HCT116 (cell line): Measurements from ENCODE around the gene ARMC2. TPM values are rescaled to one million over a fixed set of nuclear protein-coding genes. Genes with fewer than 3 reads are reported as not detected.

Experiments used
- ATAC-seq: fragments of 200-7000 bp; cut with Tn5 transposase; 2 replicates; pipeline ENCODE4 v1.9.1; 2020; ENCODE audit warnings: mild to moderate bottlenecking, moderate library complexity
- BruUV-seq: library from RNA; stranded (reverse); fragments of 400-500 nt; replicated peaks from 2 replicates; lab custom pipeline; 2021; lab: Mats Ljungman, UMichigan
- CTCF ChIA-PET: fragments of 300-600 bp; sonication (Branson Sonifier 250); formaldehyde crosslinking; loops from one replicate; lab custom pipeline; 2021; ENCODE audit warnings: antibody characterized with exemption; lab: Charles Lee
- POLR2A ChIA-PET: fragments of 300-600, 350-600 bp; sonication (Branson Sonifier 250); formaldehyde crosslinking; loops from one replicate; lab custom pipeline; 2021; ENCODE audit warnings: antibody characterized with exemption; lab: Charles Lee
- RAD21 ChIA-PET, 2 experiments: fragments of 300-600 bp; sonication (Branson Sonifier 250); formaldehyde crosslinking; loops; one replicate each; lab custom pipeline; 2023; ENCODE audit warnings: low total read pairs in 2 of 2; ENCODE audit not compliant: uncharacterized antibody in 2 of 2, unreplicated experiment in 2 of 2, low non-redundant PET in 1 of 2; lab: Charles Lee
- DNase-seq: peaks from one replicate; pipeline ENCODE4 v3.0.0-alpha.2; 2010; ENCODE audit warnings: low read depth, low spot score
- H2AFZ ChIP-seq: fragments of 200-600 bp; shearing (Covaris generic), sonication (generic); 2 replicates; pipeline ENCODE4 v1.6.1; 2017; ENCODE audit warnings: low read depth, mixed run types, mixed read lengths, antibody characterized with exemption, low read length; ENCODE audit not compliant: poor library complexity, severe bottlenecking
- H3K27ac ChIP-seq: 2 replicates; pipeline ENCODE4 v1.5.1; 2012; ENCODE audit warnings: low read depth, low read length
- H3K27me3 ChIP-seq: fragments of 200-600 bp; sonication (generic); 2 replicates; pipeline ENCODE4 v1.6.1; 2016; ENCODE audit warnings: mixed run types, low read length, mixed read lengths; ENCODE audit not compliant: insufficient read depth
- H3K36me3 ChIP-seq, 2 experiments: fragments of 200-500 bp in 1 of 2; fragments of 200-600 bp in 1 of 2; sonication (Bioruptor generic) in 1 of 2; sonication (generic) in 1 of 2; 2 replicates each; pipeline versions ENCODE4 v1.5.1 to v1.6.1; 2014 to 2016; ENCODE audit warnings: low read length in 2 of 2, inconsistent platforms in 1 of 2, mixed read lengths in 1 of 2, mixed run types in 1 of 2; ENCODE audit not compliant: insufficient read depth in 2 of 2, control insufficient read depth in 1 of 2
- H3K4me1 ChIP-seq, 2 experiments: fragments of 200-600 bp in 1 of 2; sonication (generic) in 1 of 2; 2 replicates each; pipeline versions ENCODE4 v1.5.1 to v1.6.1; 2012 to 2017; ENCODE audit warnings: low read length in 2 of 2, inconsistent platforms in 1 of 2, mild to moderate bottlenecking in 1 of 2, mixed read lengths in 1 of 2, mixed run types in 1 of 2, moderate library complexity in 1 of 2; ENCODE audit not compliant: insufficient read depth in 2 of 2, control insufficient read depth in 1 of 2
- H3K4me2 ChIP-seq: fragments of 200-600 bp; sonication (generic); 2 replicates; pipeline ENCODE4 v1.6.1; 2017; ENCODE audit warnings: mixed run types, low read length, mixed read lengths
- H3K4me3 ChIP-seq, 2 experiments: fragments of 200-600 bp in 1 of 2; sonication (generic) in 1 of 2; replicated peaks in 1 of 2; 2 replicates each; pipeline ENCODE4 v1.5.1; 2011 to 2016; ENCODE audit warnings: low read length in 2 of 2, control low read depth in 1 of 2, low read depth in 1 of 2, mild to moderate bottlenecking in 1 of 2, mixed read lengths in 1 of 2, mixed run types in 1 of 2
- H3K79me2 ChIP-seq: fragments of 200-600 bp; sonication (generic); 2 replicates; pipeline ENCODE4 v1.6.1; 2017; ENCODE audit warnings: mild to moderate bottlenecking, mixed run types, low read length, moderate library complexity, mixed read lengths; ENCODE audit not compliant: insufficient read depth
- H3K9ac ChIP-seq: fragments of 200-600 bp; sonication (generic); 2 replicates; pipeline ENCODE4 v1.6.1; 2016; ENCODE audit warnings: low read length, mixed read lengths
- H3K9me2 ChIP-seq: fragments of 200-600 bp; sonication (generic), shearing (Covaris generic); 2 replicates; pipeline ENCODE4 v1.6.1; 2017; ENCODE audit warnings: mixed run types, mild to moderate bottlenecking, moderate library complexity; ENCODE audit not compliant: insufficient read depth
- H3K9me3 ChIP-seq, 2 experiments: fragments of 200-500 bp in 1 of 2; fragments of 200-600 bp in 1 of 2; sonication (Bioruptor generic) in 1 of 2; sonication (generic) in 1 of 2; 2 replicates each; pipeline ENCODE4 v1.6.1; 2014 to 2017; ENCODE audit warnings: low read length in 2 of 2, mixed read lengths in 2 of 2, inconsistent platforms in 1 of 2, low read depth in 1 of 2, mild to moderate bottlenecking in 1 of 2, mixed run types in 1 of 2, moderate library complexity in 1 of 2; ENCODE audit not compliant: control insufficient read depth in 1 of 2, insufficient read depth in 1 of 2
- H4K20me1 ChIP-seq: fragments of 200-600 bp; sonication (generic), shearing (Covaris generic); 2 replicates; pipeline ENCODE4 v1.6.1; 2017; ENCODE audit warnings: mixed run types, mild to moderate bottlenecking, moderate library complexity; ENCODE audit not compliant: insufficient read depth
- ELF1 ChIP-seq: IDR thresholded peaks from 2 replicates; pipeline ENCODE4 v1.6.1; 2012; ENCODE audit warnings: low read depth, borderline replicate concordance
- EZH2 ChIP-seq: fragments of 200-600 bp; sonication (generic); IDR thresholded peaks from 2 replicates; pipeline ENCODE4 v1.6.1; 2017; ENCODE audit warnings: antibody characterized with exemption, mixed run types
- POLR2A ChIP-seq: IDR thresholded peaks from 2 replicates; pipeline ENCODE4 v1.7.0; 2011; ENCODE audit warnings: borderline replicate concordance; ENCODE audit not compliant: insufficient read depth, insufficient read length; ENCODE audit errors: extremely low read depth
- SIN3A ChIP-seq: IDR thresholded peaks from 2 replicates; pipeline ENCODE4 v1.6.1; 2012; ENCODE audit warnings: low read depth
- TCF7L2 ChIP-seq: IDR thresholded peaks from 2 replicates; pipeline ENCODE4 v1.7.0; 2011; ENCODE audit warnings: borderline replicate concordance, inconsistent platforms; ENCODE audit not compliant: insufficient read depth, insufficient read length; ENCODE audit errors: extremely low read depth
- ZFX ChIP-seq: fragments of 450-650 bp; IDR thresholded peaks from 2 replicates; pipeline ENCODE4 v1.6.1; 2017
- ZNF274 ChIP-seq: fragments of 200-500 bp; sonication (Bioruptor generic); IDR thresholded peaks from 2 replicates; pipeline ENCODE4 v1.6.1; 2014; ENCODE audit warnings: mild to moderate bottlenecking, low read depth, low read length, inconsistent platforms
- intact Hi-C: fragments of 100-400 bp; cut with micrococcal nuclease; formaldehyde crosslinking; loops from 2 replicates; pipeline ENCODE4 v1.10.0; 2022
- total RNA-seq: library from RNA; stranded (reverse); gene quantifications from one replicate; pipeline ENCODE4 v1.2.1, GENCODE V29; 2021; ENCODE audit not compliant: unreplicated experiment
- TF ChIP-seq, protein P1 (sequence below): IDR thresholded peaks from 2 replicates; pipeline ENCODE4 v1.6.1; 2012; ENCODE audit warnings: low read depth
- TF ChIP-seq, protein P2 (sequence below), 3 experiments: fragments of 200-600 bp in 1 of 3; sonication (generic) in 1 of 3; IDR thresholded peaks in 2 of 3; conservative IDR thresholded peaks in 1 of 3; 2 replicates each; pipeline ENCODE4 v1.5.1; 2012 to 2017; ENCODE audit warnings: low read depth in 2 of 3, low read length in 2 of 3, antibody characterized with exemption in 1 of 3, borderline replicate concordance in 1 of 3, control low read depth in 1 of 3, mild to moderate bottlenecking in 1 of 3, mixed read lengths in 1 of 3, mixed run types in 1 of 3, moderate library complexity in 1 of 3; ENCODE audit not compliant: insufficient read depth in 1 of 3

ARMC2 gene
- total RNA-seq, 1 experiment from 2014 or later: 3.6 TPM

DNA sequence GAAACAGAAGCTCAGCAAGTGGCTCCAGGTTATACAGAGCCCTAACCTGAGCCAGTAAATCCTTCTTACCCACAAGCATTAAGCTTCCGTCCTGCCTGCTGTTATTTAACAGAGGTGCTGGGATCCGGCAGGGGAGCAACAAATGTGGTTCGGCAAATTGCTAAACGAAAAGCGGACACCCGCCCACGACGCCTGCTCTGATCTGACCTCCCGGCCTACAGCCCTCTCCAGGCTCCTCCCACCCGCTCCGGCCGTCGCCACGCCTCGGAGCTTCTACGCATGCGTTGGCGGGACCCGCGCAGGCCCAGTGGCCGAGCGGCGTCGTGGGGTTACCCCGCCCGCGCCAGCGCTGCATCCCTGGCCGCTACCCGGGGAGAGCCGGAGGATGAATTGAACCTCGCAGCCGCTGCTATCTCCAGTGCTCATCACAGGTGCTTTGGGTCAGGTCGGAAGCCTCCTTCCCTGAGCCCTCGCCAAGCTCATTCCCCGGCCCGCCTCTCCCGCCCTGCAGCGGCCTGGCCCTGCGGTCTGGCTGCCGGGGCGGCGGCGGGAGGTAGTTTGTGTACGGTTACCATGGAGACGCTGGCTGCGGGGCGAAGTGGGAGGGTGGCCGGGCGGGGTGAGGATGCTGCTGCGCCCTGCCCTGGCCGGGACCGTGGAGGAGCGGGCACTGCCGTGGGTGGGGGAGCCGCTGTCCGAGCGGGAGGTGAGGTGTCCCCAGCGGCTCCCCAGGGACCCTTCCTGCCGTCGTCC lies at the start of gene ARMC2 (continued):
- TF ChIP-seq ZFX (peak; percentile 72), ZNF274 (no peak), SIN3A (peak; percentile 85; the same call in 1 of the 2 replicates), EZH2 (no peak)
- TF ChIP-seq, protein P1, sequence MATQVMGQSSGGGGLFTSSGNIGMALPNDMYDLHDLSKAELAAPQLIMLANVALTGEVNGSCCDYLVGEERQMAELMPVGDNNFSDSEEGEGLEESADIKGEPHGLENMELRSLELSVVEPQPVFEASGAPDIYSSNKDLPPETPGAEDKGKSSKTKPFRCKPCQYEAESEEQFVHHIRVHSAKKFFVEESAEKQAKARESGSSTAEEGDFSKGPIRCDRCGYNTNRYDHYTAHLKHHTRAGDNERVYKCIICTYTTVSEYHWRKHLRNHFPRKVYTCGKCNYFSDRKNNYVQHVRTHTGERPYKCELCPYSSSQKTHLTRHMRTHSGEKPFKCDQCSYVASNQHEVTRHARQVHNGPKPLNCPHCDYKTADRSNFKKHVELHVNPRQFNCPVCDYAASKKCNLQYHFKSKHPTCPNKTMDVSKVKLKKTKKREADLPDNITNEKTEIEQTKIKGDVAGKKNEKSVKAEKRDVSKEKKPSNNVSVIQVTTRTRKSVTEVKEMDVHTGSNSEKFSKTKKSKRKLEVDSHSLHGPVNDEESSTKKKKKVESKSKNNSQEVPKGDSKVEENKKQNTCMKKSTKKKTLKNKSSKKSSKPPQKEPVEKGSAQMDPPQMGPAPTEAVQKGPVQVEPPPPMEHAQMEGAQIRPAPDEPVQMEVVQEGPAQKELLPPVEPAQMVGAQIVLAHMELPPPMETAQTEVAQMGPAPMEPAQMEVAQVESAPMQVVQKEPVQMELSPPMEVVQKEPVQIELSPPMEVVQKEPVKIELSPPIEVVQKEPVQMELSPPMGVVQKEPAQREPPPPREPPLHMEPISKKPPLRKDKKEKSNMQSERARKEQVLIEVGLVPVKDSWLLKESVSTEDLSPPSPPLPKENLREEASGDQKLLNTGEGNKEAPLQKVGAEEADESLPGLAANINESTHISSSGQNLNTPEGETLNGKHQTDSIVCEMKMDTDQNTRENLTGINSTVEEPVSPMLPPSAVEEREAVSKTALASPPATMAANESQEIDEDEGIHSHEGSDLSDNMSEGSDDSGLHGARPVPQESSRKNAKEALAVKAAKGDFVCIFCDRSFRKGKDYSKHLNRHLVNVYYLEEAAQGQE: no peak

DNA sequence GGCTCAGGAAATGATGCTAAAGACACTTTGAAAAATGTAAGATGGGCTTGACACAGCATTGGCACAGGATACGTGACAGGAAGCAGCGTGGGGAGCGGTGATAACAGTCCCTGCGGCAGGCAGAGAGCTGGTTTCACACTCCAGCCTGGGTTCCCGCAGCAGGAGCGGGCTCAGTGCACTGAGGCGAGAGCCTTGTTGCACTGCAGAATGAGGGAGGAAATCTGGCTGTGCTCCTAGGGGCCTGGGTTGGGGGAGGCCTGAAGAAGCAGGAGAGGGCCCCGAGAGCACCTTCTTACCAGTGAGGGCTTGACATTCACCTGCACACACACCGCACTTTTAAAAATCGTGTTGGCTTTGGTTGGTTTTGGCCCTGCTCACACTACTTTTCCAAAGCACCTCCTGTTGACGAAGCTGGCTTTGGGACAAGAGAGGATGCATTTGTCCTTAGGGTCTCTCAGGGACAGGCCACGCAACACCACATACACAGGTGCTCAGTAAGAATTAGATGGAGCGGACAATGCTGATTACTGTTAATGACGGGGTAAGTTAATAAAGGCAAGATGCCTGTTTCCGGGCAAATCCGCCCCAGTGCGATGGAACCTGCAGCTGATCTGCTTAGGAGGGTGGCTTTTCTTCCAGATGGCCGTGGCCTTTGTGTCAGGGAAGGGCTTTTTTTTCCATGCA lies 49.4 kb upstream of the ARMC2 start:
- H3K36me3 ChIP-seq: no peaks in the 10 kb centered on the region
- H3K79me2 ChIP-seq: no peaks in the 10 kb centered on the region
- no peak overlapping the region for H3K9ac ChIP-seq
- no peaks in the 10 kb centered on the region for H3K9me2 ChIP-seq
- no TSS peak for BruUV-seq
- DNase-seq (no peak), ATAC-seq (no peak)
- no peak overlapping the region for H3K4me3 ChIP-seq
- TF ChIP-seq, protein P1: no peak
- TF ChIP-seq ELF1 (no peak), ZFX (no peak), SIN3A (no peak), TCF7L2 (no peak), POLR2A (no peak)
- TF ChIP-seq, protein P2, sequence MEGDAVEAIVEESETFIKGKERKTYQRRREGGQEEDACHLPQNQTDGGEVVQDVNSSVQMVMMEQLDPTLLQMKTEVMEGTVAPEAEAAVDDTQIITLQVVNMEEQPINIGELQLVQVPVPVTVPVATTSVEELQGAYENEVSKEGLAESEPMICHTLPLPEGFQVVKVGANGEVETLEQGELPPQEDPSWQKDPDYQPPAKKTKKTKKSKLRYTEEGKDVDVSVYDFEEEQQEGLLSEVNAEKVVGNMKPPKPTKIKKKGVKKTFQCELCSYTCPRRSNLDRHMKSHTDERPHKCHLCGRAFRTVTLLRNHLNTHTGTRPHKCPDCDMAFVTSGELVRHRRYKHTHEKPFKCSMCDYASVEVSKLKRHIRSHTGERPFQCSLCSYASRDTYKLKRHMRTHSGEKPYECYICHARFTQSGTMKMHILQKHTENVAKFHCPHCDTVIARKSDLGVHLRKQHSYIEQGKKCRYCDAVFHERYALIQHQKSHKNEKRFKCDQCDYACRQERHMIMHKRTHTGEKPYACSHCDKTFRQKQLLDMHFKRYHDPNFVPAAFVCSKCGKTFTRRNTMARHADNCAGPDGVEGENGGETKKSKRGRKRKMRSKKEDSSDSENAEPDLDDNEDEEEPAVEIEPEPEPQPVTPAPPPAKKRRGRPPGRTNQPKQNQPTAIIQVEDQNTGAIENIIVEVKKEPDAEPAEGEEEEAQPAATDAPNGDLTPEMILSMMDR (IDR thresholded peaks at IDR 0.05 in 2 of 3, conservative IDR thresholded peaks at IDR 0.05 in 1 of 3; ENCODE audit: borderline replicate concordance in 1 of 3, insufficient read depth in 1 of 3, low read depth in 2 of 3, low read length in 2 of 3): no peak
- TF ChIP-seq, all 23 proteins: peak for 0
- H3K4me1 ChIP-seq: no peaks in the 10 kb centered on the region
- RAD21 ChIA-PET: no interaction called here
- H4K20me1 ChIP-seq: no peaks in the 10 kb centered on the region
- H3K4me2 ChIP-seq: no peak overlapping the region
- no peak overlapping the region for H2AFZ ChIP-seq
- no peaks in the 10 kb centered on the region for H3K9me3 ChIP-seq
- CTCF ChIA-PET: no interaction called here
- no peak overlapping the region for H3K27ac ChIP-seq
- H3K27me3 ChIP-seq: 0 out of 2 replicates have a peak, but pooled peaks cover 4% of the 10 kb centered on the region
- intact Hi-C loops: no loop called here
- POLR2A ChIA-PET: no interaction called here
